GM12865 (cell line): Measurements from ENCODE around the gene DEPDC5.

Source experiments
- DNase-seq: peaks from one replicate; pipeline ENCODE4 v3.0.0; 2010; ENCODE audit warnings: low read depth
- H3K4me3 ChIP-seq: 2 replicates; pipeline ENCODE4 v1.5.1; 2011; ENCODE audit warnings: mild to moderate bottlenecking, low read depth, low read length, control low read depth
- CTCF ChIP-seq: IDR thresholded peaks from 2 replicates; pipeline ENCODE4 v1.5.1; 2011; ENCODE audit warnings: low read length, control low read depth, low read depth, inconsistent platforms; ENCODE audit not compliant: insufficient read depth; ENCODE audit errors: missing control alignments

DEPDC5 gene

GRCh38 chr22:31899669-31900068 lies 145.8 kb downstream of the DEPDC5 start:
- H3K4me3 ChIP-seq, result no peak overlapping the region
- no peak for DNase-seq
- no peak for TF ChIP-seq CTCF

- DNase-seq, result no peak
- no peak overlapping the region for H3K4me3 ChIP-seq
- no peak for TF ChIP-seq CTCF
These were observed 147.7 kb downstream of the DEPDC5 start for GRCh38 chr22:31901388-31902137.

- H3K4me3 ChIP-seq, result no peak overlapping the region
- TF ChIP-seq CTCF, result no peak
- DNase-seq, result no peak
These were observed 150.8 kb downstream of the DEPDC5 start for GRCh38 chr22:31904651-31905050.

GRCh38 chr22:31905356-31905755 lies 151.5 kb downstream of the DEPDC5 start:
- no peak for DNase-seq
- no peak overlapping the region for H3K4me3 ChIP-seq
- TF ChIP-seq CTCF, result no peak

GRCh38 chr22:31906086-31906485 lies 152.3 kb downstream of the DEPDC5 start:
- TF ChIP-seq CTCF, result no peak
- no peak for DNase-seq
- no peak overlapping the region for H3K4me3 ChIP-seq

GRCh38 chr22:31906569-31906968 lies 152.8 kb downstream of the DEPDC5 start:
- no peak for TF ChIP-seq CTCF
- H3K4me3 ChIP-seq, result no peak overlapping the region

GRCh38 chr22:31909977-31910376 lies 156.2 kb downstream of the DEPDC5 start:
- no peak overlapping the region for H3K4me3 ChIP-seq
- no peak for DNase-seq
- TF ChIP-seq CTCF, result no peak

More at GRCh38 chr22:31906569-31906968, 152.8 kb downstream of the DEPDC5 start:
- DNase-seq, result no peak
